SU-DHL-6 (cell line): Measurements from ENCODE around the gene ZMYND8.

Experiments used
- H2AFZ ChIP-seq: fragments of 200-600 bp; sonication (generic); 2 replicates; pipeline ENCODE4 v1.6.1; 2014; ENCODE audit warnings: low read depth, mild to moderate bottlenecking, moderate library complexity, mixed read lengths, antibody characterized with exemption, low read length; ENCODE audit not compliant: severe bottlenecking
- H3F3A ChIP-seq: fragments of 200-600 bp; shearing (Covaris generic); 2 replicates; pipeline ENCODE4 v1.6.0; 2016; ENCODE audit warnings: antibody characterized with exemption, mild to moderate bottlenecking; ENCODE audit not compliant: insufficient read depth
- H3K27ac ChIP-seq: fragments of 200-600 bp; sonication (generic); 2 replicates; pipeline ENCODE4 v1.5.1; 2016; ENCODE audit warnings: low read depth, mild to moderate bottlenecking, low read length, moderate library complexity, mixed read lengths
- H3K27me3 ChIP-seq: fragments of 200-600 bp; sonication (generic), shearing (Covaris generic); 2 replicates; pipeline ENCODE4 v1.6.0; 2014; ENCODE audit warnings: mild to moderate bottlenecking, low read length
- H3K36me3 ChIP-seq: fragments of 200-600 bp; sonication (generic); 2 replicates; pipeline ENCODE4 v1.6.1; 2014; ENCODE audit warnings: mild to moderate bottlenecking, low read length, mixed read lengths
- H3K4me2 ChIP-seq: fragments of 300-600, 200-600 bp; shearing (Covaris generic), sonication (generic); 2 replicates; pipeline ENCODE4 v1.6.0; 2014; ENCODE audit warnings: low read length, low read depth, mild to moderate bottlenecking; ENCODE audit not compliant: poor library complexity, severe bottlenecking
- H3K4me3 ChIP-seq: fragments of 200-600 bp; sonication (generic); 2 replicates; pipeline ENCODE4 v1.5.1; 2014; ENCODE audit warnings: antibody characterized with exemption, low read length, mild to moderate bottlenecking, mixed read lengths; ENCODE audit not compliant: insufficient read depth, poor library complexity, severe bottlenecking
- H3K79me2 ChIP-seq: fragments of 200-600 bp; sonication (generic); 2 replicates; pipeline ENCODE4 v1.6.1; 2014; ENCODE audit warnings: mild to moderate bottlenecking, low read length, moderate library complexity; ENCODE audit not compliant: insufficient read depth
- H3K9ac ChIP-seq: fragments of 200-600 bp; sonication (generic); 2 replicates; pipeline ENCODE4 v1.7.0; 2014; ENCODE audit warnings: mild to moderate bottlenecking, low read length
- H3K9me2 ChIP-seq: fragments of 200-600 bp; sonication (generic); replicated peaks from 2 replicates; pipeline ENCODE4 v1.6.1; 2014; ENCODE audit warnings: low read length; ENCODE audit not compliant: insufficient read depth
- H3K9me3 ChIP-seq: fragments of 200-600 bp; sonication (generic); 2 replicates; pipeline ENCODE4 v1.6.1; 2014; ENCODE audit warnings: low read length, mixed read lengths; ENCODE audit not compliant: insufficient read depth
- H4K20me1 ChIP-seq: fragments of 200-600 bp; sonication (generic); 2 replicates; pipeline ENCODE4 v1.6.1; 2014; ENCODE audit warnings: low read depth, mild to moderate bottlenecking, antibody characterized with exemption, low read length, moderate library complexity, mixed read lengths
- EZH2phosphoT487 ChIP-seq: fragments of 200-600 bp; sonication (generic), shearing (Covaris generic); conservative IDR thresholded peaks from 2 replicates; pipeline ENCODE4 v1.6.1; 2018; ENCODE audit warnings: mild to moderate bottlenecking, antibody characterized with exemption, low read length, moderate library complexity, mixed read lengths
- TF ChIP-seq, protein P1 (sequence below): fragments of 200-600 bp; sonication (generic); IDR thresholded peaks from one replicate; pipeline ENCODE4 v1.5.1; 2017; ENCODE audit warnings: antibody characterized with exemption, mild to moderate bottlenecking, low read length, moderate library complexity; ENCODE audit not compliant: insufficient read depth, poor library complexity, severe bottlenecking

The ZMYND8 gene

DNA sequence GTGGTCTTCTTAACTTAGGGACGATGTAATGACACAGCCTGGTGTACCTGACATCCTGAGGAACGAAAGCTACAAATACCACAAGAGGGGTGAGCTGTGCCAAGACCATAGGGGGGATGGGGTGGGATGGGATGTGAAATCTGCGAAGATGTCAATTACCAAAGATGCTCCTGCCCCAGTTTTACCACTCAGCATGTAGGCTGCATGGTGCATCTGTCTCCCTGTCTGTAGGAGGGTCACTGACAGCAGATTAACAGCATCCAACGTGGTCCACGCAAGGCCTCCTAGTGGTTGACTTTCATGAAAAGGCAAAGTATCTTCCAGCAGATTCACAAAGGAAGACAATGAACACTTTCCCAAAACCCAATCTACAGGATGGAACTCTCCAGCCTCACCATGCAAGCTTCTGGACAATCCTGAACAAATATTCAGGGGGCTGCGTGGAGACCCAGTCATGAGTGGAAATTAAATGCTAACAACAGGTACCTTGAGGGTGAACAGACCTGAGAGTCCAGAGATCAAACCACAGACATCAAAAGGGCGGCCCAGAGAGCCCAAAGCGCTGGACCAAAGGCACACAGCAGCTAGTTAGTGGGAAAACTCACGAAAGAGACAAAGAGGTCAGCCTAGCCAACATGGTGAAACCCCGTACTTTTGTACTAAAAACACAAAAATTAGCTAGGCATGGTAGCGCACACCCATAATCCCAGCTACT, 44.4 kb downstream of the ZMYND8 start:
- 0 out of 2 replicates have a peak, but pooled peaks cover 4% of the 10 kb centered on the region for H4K20me1 ChIP-seq
- H3K27ac ChIP-seq = no peak overlapping the region
- H3K4me2 ChIP-seq = no peak overlapping the region
- H2AFZ ChIP-seq = no peak overlapping the region
- TF ChIP-seq EZH2phosphoT487 = no peak
- TF ChIP-seq, protein P1, sequence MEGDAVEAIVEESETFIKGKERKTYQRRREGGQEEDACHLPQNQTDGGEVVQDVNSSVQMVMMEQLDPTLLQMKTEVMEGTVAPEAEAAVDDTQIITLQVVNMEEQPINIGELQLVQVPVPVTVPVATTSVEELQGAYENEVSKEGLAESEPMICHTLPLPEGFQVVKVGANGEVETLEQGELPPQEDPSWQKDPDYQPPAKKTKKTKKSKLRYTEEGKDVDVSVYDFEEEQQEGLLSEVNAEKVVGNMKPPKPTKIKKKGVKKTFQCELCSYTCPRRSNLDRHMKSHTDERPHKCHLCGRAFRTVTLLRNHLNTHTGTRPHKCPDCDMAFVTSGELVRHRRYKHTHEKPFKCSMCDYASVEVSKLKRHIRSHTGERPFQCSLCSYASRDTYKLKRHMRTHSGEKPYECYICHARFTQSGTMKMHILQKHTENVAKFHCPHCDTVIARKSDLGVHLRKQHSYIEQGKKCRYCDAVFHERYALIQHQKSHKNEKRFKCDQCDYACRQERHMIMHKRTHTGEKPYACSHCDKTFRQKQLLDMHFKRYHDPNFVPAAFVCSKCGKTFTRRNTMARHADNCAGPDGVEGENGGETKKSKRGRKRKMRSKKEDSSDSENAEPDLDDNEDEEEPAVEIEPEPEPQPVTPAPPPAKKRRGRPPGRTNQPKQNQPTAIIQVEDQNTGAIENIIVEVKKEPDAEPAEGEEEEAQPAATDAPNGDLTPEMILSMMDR = no peak
- H3F3A ChIP-seq = no peaks in the 10 kb centered on the region
- no peak overlapping the region for H3K9ac ChIP-seq
- no peaks in the 10 kb centered on the region for H3K9me2 ChIP-seq
- H3K27me3 ChIP-seq = no peaks in the 10 kb centered on the region
- peaks cover 77% of the 10 kb centered on the region for H3K79me2 ChIP-seq
- H3K9me3 ChIP-seq = no peaks in the 10 kb centered on the region
- H3K4me3 ChIP-seq = no peak overlapping the region
- no peaks in the 10 kb centered on the region; the same call in 1 of the 2 replicates for H3K36me3 ChIP-seq

DNA sequence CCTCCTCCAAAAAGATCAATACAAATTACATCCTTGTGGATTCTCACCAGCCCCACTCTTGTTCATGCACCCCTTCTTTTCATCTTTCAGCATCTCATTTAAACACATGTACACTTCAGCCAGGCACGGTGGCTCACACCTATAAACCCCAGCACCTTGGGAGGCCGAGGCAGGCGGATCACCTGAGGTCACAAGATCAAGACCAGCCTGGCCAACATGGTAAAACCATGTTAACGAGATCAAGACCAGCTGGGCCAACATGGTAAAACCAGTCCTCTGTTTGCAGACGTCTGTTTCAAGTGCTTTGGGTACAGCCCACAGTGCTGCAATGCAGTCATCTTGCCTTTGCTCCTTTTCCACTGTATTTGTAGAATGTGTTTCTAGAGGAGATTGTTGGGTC, 45.3 kb downstream of the ZMYND8 start:
- H2AFZ ChIP-seq = no peak overlapping the region
- no peak overlapping the region for H3K9ac ChIP-seq
- H3K9me3 ChIP-seq = no peaks in the 10 kb centered on the region
- H3K9me2 ChIP-seq = no peaks in the 10 kb centered on the region
- no peak for TF ChIP-seq EZH2phosphoT487
- TF ChIP-seq, protein P1 = no peak
- H4K20me1 ChIP-seq = 0 out of 2 replicates have a peak, but pooled peaks cover 4% of the 10 kb centered on the region
- H3F3A ChIP-seq = no peaks in the 10 kb centered on the region
- H3K36me3 ChIP-seq = no peaks in the 10 kb centered on the region; the same call in none of the 2 replicates
- no peak overlapping the region for H3K4me3 ChIP-seq
- H3K27me3 ChIP-seq = no peaks in the 10 kb centered on the region
- H3K27ac ChIP-seq = no peak overlapping the region
- peaks cover 69% of the 10 kb centered on the region for H3K79me2 ChIP-seq
- no peak overlapping the region for H3K4me2 ChIP-seq

DNA sequence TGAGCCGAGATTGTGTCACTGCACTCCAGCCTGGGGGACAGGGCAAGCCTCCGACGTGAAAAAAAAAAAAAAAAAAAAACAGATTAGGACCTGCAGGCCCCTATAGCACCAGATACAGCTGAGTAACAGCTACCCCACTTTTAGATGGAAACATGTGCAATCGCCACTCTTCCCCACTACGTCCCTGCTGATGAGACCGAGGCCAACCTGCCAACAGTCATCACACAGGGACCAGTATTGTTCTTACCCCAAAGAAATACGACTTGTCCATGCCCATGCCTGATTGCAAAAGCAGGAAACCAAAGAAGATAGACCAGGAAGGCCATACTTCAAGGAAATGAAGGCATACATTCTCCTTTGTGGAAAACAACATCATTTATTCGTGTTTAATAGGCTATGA, 45.8 kb downstream of the ZMYND8 start:
- H3K9me3 ChIP-seq = no peaks in the 10 kb centered on the region
- H3K9me2 ChIP-seq = no peaks in the 10 kb centered on the region
- H3K4me3 ChIP-seq = no peak overlapping the region
- H3K36me3 ChIP-seq = peaks cover 4% of the 10 kb centered on the region
- no peak for TF ChIP-seq EZH2phosphoT487
- TF ChIP-seq, protein P1 = no peak
- H3F3A ChIP-seq = no peaks in the 10 kb centered on the region
- H2AFZ ChIP-seq = no peak overlapping the region
- 0 out of 2 replicates have a peak, but pooled peaks cover 4% of the 10 kb centered on the region for H4K20me1 ChIP-seq
- H3K79me2 ChIP-seq = peaks cover 69% of the 10 kb centered on the region
- no peak overlapping the region for H3K27ac ChIP-seq
- no peaks in the 10 kb centered on the region for H3K27me3 ChIP-seq
- no peak overlapping the region for H3K4me2 ChIP-seq
- no peak overlapping the region for H3K9ac ChIP-seq
